ENCODE data around the gene BLOC1S5.

BLOC1S5 gene

DNA sequence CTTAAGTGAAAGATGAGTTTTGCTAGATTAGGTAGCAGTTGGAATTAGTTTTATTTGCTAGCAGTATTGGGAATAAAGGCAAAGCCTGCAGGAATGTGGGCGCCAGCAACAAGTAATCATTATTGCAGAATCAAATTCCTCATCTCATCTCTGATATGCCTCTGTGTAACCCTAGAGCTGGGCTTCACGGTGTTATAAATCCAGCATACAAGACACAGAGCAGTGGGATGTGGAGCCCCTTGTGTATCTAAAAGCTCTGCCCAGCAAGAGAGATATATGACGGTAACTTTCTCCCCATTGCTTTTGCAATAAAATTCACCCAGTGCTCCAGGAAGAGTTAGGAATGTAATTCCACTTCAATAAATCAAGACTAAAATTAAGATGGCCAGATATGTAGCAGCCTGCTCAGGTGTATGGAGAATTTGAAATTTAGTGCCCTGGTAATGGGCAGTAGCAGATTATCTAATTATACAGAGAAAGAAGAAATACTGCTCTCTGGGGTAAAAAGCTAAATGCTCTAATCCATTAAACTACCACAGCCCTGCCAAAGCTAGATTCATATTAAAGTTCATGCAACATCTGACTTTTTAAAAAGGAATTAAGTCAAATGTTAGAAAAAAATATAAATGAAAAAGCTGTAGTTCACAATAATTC lies 5.6 kb upstream of the BLOC1S5 start:
- TF ChIP-seq, protein P1, sequence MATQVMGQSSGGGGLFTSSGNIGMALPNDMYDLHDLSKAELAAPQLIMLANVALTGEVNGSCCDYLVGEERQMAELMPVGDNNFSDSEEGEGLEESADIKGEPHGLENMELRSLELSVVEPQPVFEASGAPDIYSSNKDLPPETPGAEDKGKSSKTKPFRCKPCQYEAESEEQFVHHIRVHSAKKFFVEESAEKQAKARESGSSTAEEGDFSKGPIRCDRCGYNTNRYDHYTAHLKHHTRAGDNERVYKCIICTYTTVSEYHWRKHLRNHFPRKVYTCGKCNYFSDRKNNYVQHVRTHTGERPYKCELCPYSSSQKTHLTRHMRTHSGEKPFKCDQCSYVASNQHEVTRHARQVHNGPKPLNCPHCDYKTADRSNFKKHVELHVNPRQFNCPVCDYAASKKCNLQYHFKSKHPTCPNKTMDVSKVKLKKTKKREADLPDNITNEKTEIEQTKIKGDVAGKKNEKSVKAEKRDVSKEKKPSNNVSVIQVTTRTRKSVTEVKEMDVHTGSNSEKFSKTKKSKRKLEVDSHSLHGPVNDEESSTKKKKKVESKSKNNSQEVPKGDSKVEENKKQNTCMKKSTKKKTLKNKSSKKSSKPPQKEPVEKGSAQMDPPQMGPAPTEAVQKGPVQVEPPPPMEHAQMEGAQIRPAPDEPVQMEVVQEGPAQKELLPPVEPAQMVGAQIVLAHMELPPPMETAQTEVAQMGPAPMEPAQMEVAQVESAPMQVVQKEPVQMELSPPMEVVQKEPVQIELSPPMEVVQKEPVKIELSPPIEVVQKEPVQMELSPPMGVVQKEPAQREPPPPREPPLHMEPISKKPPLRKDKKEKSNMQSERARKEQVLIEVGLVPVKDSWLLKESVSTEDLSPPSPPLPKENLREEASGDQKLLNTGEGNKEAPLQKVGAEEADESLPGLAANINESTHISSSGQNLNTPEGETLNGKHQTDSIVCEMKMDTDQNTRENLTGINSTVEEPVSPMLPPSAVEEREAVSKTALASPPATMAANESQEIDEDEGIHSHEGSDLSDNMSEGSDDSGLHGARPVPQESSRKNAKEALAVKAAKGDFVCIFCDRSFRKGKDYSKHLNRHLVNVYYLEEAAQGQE (IDR thresholded peaks at IDR 0.05; ENCODE audit: insufficient read depth in 1 of 2, low read depth in 2 of 2, low read length in 2 of 2): no peak
- TF ChIP-seq TAF1 (IDR thresholded peaks at IDR 0.05; ENCODE audit: borderline replicate concordance, insufficient read depth, low read length): no peak
- no peak for TF ChIP-seq FOXP2 (optimal IDR thresholded peaks at IDR 0.05; ENCODE audit: borderline replicate concordance, extremely low read depth, extremely low read length, insufficient read depth)
- no peak for TF ChIP-seq SIN3A (IDR thresholded peaks at IDR 0.05; ENCODE audit: borderline replicate concordance, insufficient read depth, low read length)
- no peak for TF ChIP-seq POLR2AphosphoS5 (IDR thresholded peaks at IDR 0.05; ENCODE audit: low read depth, low read length)

DNA sequence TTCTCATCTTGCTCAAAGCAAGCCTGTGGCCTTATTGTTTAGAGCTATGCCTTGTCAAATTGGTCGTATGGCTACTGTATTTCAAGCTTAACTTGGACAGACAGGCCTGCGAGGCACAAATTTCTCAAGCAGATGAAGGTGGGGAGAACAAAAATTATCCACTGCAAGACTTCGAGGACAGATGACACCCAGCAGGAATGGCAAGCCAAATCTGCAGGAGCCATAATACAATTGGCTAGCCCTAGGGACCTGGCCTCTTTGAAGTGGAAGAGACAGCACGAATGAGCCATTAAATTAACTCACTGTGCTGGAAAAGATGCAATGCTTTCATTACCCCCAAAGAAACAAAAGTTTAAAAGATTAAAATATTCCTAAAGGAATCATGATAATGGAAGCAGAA lies 5.0 kb upstream of the BLOC1S5 start:
- TF ChIP-seq FOXP2 (optimal IDR thresholded peaks at IDR 0.05; ENCODE audit: borderline replicate concordance, extremely low read depth, extremely low read length, insufficient read depth) (no peak), POLR2AphosphoS5 (IDR thresholded peaks at IDR 0.05; ENCODE audit: low read depth, low read length) (no peak), SIN3A (IDR thresholded peaks at IDR 0.05; ENCODE audit: borderline replicate concordance, insufficient read depth, low read length) (no peak), TAF1 (IDR thresholded peaks at IDR 0.05; ENCODE audit: borderline replicate concordance, insufficient read depth, low read length) (no peak)
- TF ChIP-seq, protein P1 (IDR thresholded peaks at IDR 0.05; ENCODE audit: insufficient read depth in 1 of 2, low read depth in 2 of 2, low read length in 2 of 2): no peak

DNA sequence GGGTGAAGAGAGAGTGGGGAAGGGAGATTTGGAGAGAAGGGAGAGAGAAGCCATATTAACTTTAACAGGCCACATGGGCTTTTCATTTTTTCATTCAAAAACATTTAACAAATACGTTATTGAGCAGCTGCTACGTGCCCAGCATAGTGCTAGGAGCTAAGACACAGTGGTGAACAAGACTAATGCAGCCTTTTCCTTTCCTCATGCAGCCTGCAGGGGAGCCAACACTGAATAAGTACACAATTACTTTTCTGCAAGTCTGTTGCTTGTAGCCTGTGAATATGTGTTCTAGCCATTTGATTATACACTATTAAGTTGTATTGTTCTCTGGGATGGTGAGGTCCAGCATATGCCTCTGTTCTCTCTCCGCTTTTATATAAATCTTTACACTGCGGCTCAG lies 1.9 kb upstream of the BLOC1S5 start:
- TF ChIP-seq POLR2AphosphoS5 (IDR thresholded peaks at IDR 0.05; ENCODE audit: low read depth, low read length) (no peak), FOXP2 (optimal IDR thresholded peaks at IDR 0.05; ENCODE audit: borderline replicate concordance, extremely low read depth, extremely low read length, insufficient read depth) (no peak), SIN3A (IDR thresholded peaks at IDR 0.05; ENCODE audit: borderline replicate concordance, insufficient read depth, low read length) (no peak), TAF1 (IDR thresholded peaks at IDR 0.05; ENCODE audit: borderline replicate concordance, insufficient read depth, low read length) (no peak)
- TF ChIP-seq, protein P1 (IDR thresholded peaks at IDR 0.05; ENCODE audit: insufficient read depth in 1 of 2, low read depth in 2 of 2, low read length in 2 of 2): no peak

DNA sequence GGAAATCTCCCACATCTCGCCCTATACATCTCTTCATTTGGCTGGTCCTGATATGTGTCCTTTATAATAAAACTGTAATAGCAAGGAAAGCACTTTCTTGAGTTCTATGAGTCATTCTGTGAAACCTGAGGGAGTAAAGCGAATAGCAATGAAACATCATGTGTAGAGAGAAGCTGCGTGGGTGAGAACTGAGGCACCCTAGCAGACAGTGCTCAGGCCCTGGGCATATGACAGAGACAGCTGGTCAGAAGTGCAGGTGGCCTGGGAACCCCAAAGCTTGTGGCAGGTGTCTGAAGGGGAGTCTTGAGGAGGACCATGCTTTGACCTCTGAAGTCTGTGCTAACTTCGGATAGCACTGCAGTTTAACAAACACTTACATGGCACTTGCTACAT lies 1.3 kb upstream of the BLOC1S5 start:
- TF ChIP-seq POLR2AphosphoS5 (IDR thresholded peaks at IDR 0.05; ENCODE audit: low read depth, low read length) (no peak), TAF1 (IDR thresholded peaks at IDR 0.05; ENCODE audit: borderline replicate concordance, insufficient read depth, low read length) (no peak)

DNA sequence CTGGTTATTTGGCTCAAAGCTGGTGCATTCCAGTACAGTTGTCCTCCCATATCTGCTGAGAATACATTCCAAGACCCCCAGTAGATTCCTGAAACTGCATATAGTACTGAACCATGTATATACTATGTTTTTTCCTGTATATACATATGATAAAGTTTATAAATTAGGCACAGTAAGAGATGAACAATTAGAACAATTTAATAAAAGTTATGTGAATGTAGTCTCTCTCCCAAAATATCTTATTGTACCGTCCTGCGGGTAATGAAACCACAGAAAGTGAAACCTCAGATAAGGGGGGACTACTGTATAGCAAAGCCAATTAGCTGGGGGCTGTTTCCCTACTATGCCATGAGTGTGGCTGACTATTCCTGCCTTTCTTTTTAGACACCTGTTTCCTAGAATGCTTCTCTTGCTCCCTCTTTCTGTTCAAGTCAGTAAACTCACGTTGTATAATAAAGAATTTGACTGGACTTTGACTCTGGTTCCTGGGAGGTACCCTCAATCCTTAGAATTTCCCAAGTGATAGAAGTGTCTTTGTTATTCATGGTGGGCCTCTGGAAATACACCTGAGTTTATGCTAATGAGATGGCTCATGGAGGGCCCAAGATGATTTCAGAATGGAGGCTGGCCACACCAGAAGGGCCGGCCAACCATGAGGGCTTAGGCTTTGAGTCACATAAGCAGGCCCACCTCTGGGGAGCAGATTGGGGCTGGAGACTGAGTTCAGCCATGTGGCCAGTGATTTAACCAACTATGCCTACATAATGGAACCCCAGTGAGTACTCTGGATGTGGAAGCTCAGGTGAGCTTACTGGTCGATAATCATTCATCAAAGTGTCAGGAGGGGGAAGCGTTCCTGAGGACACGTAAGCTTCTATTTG lies 689 bp upstream of the BLOC1S5 start:
- TF ChIP-seq, protein P1 (IDR thresholded peaks at IDR 0.05; ENCODE audit: insufficient read depth in 1 of 2, low read depth in 2 of 2, low read length in 2 of 2): no peak
- TF ChIP-seq TAF1 (IDR thresholded peaks at IDR 0.05; ENCODE audit: borderline replicate concordance, insufficient read depth, low read length): no peak

Measured in PFSK-1 (cell line).